AG04450 (cell line): ENCODE measurements around the gene CFAP97D2. TPM values are rescaled to one million over a fixed set of nuclear protein-coding genes. Genes with fewer than 3 reads are reported as not detected.
"Not testable (repeated sequence)": the region's sequence is repeated elsewhere in the genome, so short reads cannot be mapped to it uniquely, and the experiment has no call there.

ENCODE experiments used
- CTCF ChIA-PET: fragments of 300-600, 350-600 bp; formaldehyde crosslinking; extraction: SDS; loops from one replicate; lab custom pipeline; 2022; ENCODE audit warnings: antibody characterized with exemption, inconsistent platforms; lab: Charles Lee
- POLR2A ChIA-PET: fragments of 350-600 bp; formaldehyde crosslinking; extraction: SDS; loops from one replicate; lab custom pipeline; 2021; ENCODE audit warnings: antibody characterized with exemption, inconsistent platforms; lab: Yijun Ruan, JAX
- DNase-seq: peaks from one replicate; pipeline ENCODE4 v3.0.0-alpha.2; 2011; ENCODE audit warnings: low read depth, low spot score
- H3K27ac ChIP-seq: one replicate; pipeline ENCODE4 v1.5.1; 2012; ENCODE audit warnings: low read depth, low read length, control low read depth
- H3K27me3 ChIP-seq: one replicate; pipeline ENCODE4 v1.6.0; 2012; ENCODE audit warnings: low read length; ENCODE audit not compliant: control insufficient read depth, insufficient read depth
- H3K4me3 ChIP-seq: 2 replicates; pipeline ENCODE4 v1.5.1; 2011; ENCODE audit warnings: mild to moderate bottlenecking, low read depth, low read length, control low read depth
- H3K9me3 ChIP-seq: 2 replicates; pipeline ENCODE4 v1.5.1; 2012; ENCODE audit warnings: low read length; ENCODE audit not compliant: control insufficient read depth, insufficient read depth
- CTCF ChIP-seq: IDR thresholded peaks from 2 replicates; pipeline ENCODE4 v1.5.1; 2011; ENCODE audit warnings: low read depth, low read length, control low read depth, inconsistent platforms
- polyA plus RNA-seq: library from polyadenylated mRNA; depleted of rRNA; stranded (reverse); fragments of >200 nt; gene quantifications from 2 replicates; pipeline ENCODE4 v1.2.3, GENCODE V29; 2011

Gene CFAP97D2
- polyA plus RNA-seq, 1 experiment: not detected

- peak overlapping the region; percentile 96 for H3K27ac ChIP-seq
- H3K4me3 ChIP-seq: peak overlapping the region; percentile 93
- DNase-seq: no peak
- ChIA-PET CTCF (no interaction called here), POLR2A (interaction anchor here (0.8 to 2.7 kb wide), 4 partner anchors 13 to 354 kb away, joined by 3 to 13 read pairs (median 7); no protein-coding TSS in a partner anchor)
- TF ChIP-seq CTCF: no peak
- no peaks in the 10 kb centered on the region for H3K9me3 ChIP-seq
- no peaks in the 10 kb centered on the region for H3K27me3 ChIP-seq
Measured at GRCh38 chr13:114131583-114132418, 47.3 kb upstream of the CFAP97D2 start.

GRCh38 chr13:114132419-114133121 lies 46.5 kb upstream of the CFAP97D2 start, which contains the start of gene RASA3:
RASA3 (minus strand) TSS chr13:114132623; CDS start chr13:114132489, 134 bp downstream.
- POLR2A ChIA-PET: interaction anchor here (0.6 to 2.4 kb wide), 2 partner anchors 67 to 89 kb away, joined by 3 to 13 read pairs; no protein-coding TSS in a partner anchor
- peak within 1 kb of the TSS; percentile 96 for H3K27ac ChIP-seq
- no peaks in the 10 kb centered on the region for H3K27me3 ChIP-seq
- CTCF ChIA-PET: no interaction called here
- no peak for TF ChIP-seq CTCF
- H3K9me3 ChIP-seq: no peaks in the 10 kb centered on the region
- no peak for DNase-seq
- peak within 1 kb of the TSS; percentile 93 for H3K4me3 ChIP-seq

- DNase-seq, CTCF ChIA-PET, POLR2A ChIA-PET, H3K4me3 ChIP-seq, H3K27ac ChIP-seq, H3K27me3 ChIP-seq, H3K9me3 ChIP-seq: not testable (repeated sequence)
Measured at GRCh38 chr13:114133126-114133525, 45.9 kb upstream of the CFAP97D2 start.

GRCh38 chr13:114133552-114133951 lies 45.5 kb upstream of the CFAP97D2 start:
- CTCF ChIA-PET, POLR2A ChIA-PET, H3K27me3 ChIP-seq, H3K9me3 ChIP-seq, H3K27ac ChIP-seq, H3K4me3 ChIP-seq, DNase-seq: not testable (repeated sequence)

- Histone ChIP-seq H3K4me3 (no peak overlapping the region), H3K9me3 (no peaks in the 10 kb centered on the region), H3K27ac (peak overlapping the region; percentile 11), H3K27me3 (no peaks in the 10 kb centered on the region)
- no peak for DNase-seq
- POLR2A ChIA-PET: no interaction called here
- CTCF ChIA-PET: no interaction called here
- no peak for TF ChIP-seq CTCF
Measured at GRCh38 chr13:114134111-114134943, 44.7 kb upstream of the CFAP97D2 start.
